NCI-H187 treated with DMSO at 0.1 percent for 48 hours (cell line): ENCODE measurements around the gene SNX3.

Source experiments
- DNase-seq: peaks from one replicate; lab custom pipeline; 2025; lab: John Stamatoyannopoulos, UW

The SNX3 gene

GRCh38 chr6:108203189-108204112, 57.4 kb downstream of the SNX3 start:
- DNase-seq = no peak

DNA sequence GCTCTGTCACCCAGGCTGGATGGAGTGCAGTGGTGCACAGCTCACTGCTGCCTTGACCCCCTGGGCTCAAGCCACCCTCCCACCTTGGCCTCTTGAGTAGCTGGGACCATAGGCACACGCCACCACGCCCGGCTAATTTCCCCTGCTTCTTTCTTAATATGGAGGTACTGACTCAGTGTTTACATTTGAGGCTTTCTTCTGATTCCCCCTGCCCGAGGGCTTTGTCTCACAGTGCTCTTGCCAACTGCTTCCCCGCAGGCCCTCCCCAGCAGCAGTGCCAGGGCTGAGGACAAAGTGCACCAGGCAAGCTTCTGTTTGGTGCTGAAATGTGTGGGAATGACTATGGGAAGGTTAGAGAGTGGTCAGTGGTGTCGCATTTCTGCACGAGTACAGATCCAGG, 60.2 kb downstream of the SNX3 start:
- no peak for DNase-seq

GRCh38 chr6:108200186-108200585, 60.7 kb downstream of the SNX3 start:
- DNase-seq = no peak

- DNase-seq = no peak
Measured at GRCh38 chr6:108198761-108199498, 61.9 kb downstream of the SNX3 start.

DNA sequence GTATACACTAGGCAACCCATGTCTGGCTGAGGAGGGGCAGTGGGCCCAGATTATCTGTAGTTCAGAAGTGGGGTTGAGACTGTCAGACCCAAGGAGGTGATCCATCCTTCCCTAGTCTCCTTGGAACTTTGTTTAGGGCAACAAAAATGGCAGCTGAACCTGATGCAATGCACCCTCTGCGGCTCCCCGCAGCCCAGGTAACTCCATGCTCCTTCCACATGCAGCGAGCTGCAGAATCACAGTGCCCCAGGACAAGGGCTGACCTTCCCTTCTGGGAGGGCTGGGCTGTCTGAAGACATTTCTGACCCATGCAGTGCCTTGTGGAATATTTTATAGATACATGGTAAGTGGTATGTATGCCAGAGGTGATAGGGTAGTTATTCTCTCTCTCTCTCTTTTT, 65.6 kb downstream of the SNX3 start:
- no peak for DNase-seq

GRCh38 chr6:108194503-108194902, 66.3 kb downstream of the SNX3 start:
- DNase-seq = no peak

DNA sequence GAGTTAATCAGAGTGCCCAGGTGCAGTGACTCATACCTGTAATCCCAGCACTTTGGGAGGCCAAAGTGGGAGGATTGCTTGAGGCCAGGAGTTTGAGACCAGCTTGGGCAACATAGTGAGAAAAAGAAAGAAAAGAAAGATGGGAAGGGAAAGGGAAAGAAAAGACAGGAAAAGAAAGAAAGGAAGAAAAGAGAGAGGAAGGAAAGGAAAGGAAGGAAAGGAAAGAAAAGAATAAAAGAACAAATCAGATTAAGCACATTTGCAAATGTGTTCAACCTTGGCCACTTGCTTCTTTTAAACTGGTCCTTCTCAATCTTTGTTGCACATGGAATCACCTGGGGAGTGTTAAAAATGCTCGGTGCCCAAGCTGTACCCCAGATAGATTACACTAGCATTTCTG, 67.0 kb downstream of the SNX3 start:
- no peak for DNase-seq

- DNase-seq = no peak
Measured at GRCh38 chr6:108193131-108193530, 67.7 kb downstream of the SNX3 start.

DNA sequence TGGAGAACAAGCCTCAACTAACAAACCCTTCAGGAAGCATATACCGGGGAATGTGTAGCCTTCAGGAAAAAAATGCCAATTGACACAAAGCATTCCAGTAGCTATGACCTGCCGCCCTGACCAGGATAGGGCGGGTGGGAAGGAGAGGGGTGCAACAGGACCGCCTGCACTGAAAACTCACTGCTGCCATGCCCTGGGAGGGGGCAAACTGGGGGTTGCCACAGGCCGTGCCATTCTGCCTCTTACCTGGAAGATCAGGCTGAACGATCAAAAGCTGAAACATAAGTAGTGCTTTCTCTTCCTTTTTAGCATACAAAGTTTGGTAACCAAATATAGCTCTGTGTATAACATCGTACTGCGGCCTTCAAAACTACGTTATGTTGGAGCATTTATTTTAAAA, 73.3 kb downstream of the SNX3 start:
- no peak for DNase-seq

DNA sequence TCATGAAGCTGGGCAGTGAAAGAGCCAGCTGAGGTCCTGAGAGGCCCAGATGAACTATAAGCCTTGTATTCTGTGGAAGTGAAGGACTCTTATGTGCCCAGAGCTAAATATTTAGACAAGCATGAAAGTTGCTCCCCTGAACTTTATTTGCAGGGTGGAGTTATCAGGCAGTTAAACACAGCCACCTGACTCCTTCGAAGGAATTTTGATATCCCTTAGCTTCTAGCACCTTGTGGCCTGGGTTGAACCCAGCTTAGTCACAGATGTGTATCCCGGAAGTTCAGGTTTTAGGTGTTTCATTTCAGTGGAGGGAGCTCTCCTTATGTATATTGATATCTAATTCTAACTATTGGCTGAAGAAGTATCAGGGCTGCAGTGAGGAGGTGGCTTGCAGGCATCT, 74.6 kb downstream of the SNX3 start:
- DNase-seq = no peak

- DNase-seq = no peak
Measured at GRCh38 chr6:108180776-108181175, 80.1 kb downstream of the SNX3 start.

DNA sequence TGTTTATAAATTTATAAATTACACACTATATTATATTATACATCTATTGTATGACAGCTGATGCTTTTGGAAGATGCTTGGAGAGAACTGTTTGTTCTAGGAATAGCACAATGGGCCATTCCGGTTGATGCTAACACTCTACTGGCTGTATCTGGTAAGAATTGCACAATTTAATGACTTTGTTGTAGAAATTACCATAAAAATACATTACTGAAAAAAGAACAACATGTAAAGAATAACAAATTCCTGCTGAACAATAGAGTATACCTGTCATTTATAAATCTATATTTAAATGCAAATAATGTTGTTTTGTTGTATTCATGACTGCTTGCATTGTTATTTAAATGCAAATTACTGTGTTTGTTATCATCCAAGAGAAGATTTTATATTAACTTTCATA, 80.6 kb downstream of the SNX3 start:
- no peak for DNase-seq

GRCh38 chr6:108179741-108180140, 81.1 kb downstream of the SNX3 start:
- DNase-seq = no peak

GRCh38 chr6:108176281-108177089, 84.4 kb downstream of the SNX3 start:
- no peak for DNase-seq

- DNase-seq = no peak
Measured at GRCh38 chr6:108175592-108176279, 85.1 kb downstream of the SNX3 start.

DNA sequence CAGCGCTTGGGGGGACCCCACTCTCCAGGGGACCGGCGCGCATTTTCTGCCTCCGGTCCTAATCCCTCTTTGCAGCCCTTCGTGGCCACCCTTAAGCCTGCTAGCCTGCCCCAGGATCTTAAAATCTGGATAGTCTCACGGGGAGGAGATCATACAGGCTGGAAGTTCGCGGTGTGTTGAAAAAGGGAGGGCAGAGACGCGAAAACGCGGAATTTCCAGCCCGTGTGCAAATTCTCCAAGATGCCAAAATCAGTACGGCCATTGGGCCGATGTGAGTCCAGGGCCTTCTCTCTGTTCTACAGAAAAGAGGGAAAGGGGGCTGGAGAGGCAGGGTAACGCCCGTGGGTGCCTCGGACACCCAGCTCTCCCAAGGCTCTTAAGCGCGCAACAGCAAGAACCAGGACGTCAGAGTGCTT, 85.7 kb downstream of the SNX3 start:
- DNase-seq = no peak

DNA sequence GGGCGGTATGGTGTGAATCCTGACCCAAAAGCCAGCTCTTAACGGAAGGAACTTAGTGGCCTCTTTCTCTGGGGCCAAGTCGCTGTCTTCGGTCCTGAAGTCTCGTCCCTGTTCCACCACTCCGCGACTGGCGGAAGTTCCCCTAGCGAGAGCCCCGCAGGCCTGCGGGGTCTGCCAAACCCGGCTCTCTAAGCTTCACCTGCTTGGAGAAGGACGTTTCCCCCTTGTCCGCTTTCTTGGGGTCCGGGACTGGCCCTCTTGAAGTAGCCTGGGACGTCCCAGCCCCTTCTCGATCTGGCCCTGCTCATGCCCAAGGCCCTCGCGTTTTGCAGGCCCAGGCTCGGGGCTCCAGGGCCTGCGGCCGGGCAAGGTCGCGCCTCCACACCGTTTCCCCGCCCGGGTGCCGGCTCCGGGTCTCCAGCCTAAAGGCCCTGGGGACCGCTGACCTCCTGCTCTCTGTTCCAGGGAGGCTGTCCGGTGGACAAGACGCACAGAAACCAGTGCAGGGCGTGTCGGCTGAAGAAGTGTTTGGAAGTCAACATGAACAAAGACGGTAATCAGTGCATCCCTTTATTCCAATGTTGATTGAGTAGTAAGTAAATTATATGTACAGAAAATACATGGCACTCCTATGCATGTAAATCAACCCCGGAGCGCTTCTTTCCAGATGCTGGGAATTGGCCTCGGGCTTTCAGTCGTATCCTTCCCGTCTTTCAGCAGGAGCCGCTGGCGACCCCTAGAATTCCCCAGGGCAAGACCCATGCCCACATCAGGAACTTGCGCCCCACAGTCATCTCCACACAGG, 86.3 kb downstream of the SNX3 start:
- DNase-seq = no peak

- no peak for DNase-seq
Measured at GRCh38 chr6:108171918-108172516, 88.8 kb downstream of the SNX3 start.

GRCh38 chr6:108171291-108171917, 89.4 kb downstream of the SNX3 start:
- no peak for DNase-seq
